Muscle layer of duodenum (tissue), 2 donors: ENCODE results near the gene TAF6.

Experiments
- H3K27ac ChIP-seq: one replicate; pipeline ENCODE4 v1.7.0; 2013; ENCODE audit warnings: mild to moderate bottlenecking, low read length
- H3K27me3 ChIP-seq: one replicate; pipeline ENCODE4 v1.7.0; 2013; ENCODE audit warnings: low read depth, mild to moderate bottlenecking, control low read depth, low read length
- H3K36me3 ChIP-seq, 2 donors: one replicate each; pipeline ENCODE4 v1.7.0; 2013; ENCODE audit warnings: low read length in 2 of 2, control low read depth in 1 of 2, mild to moderate bottlenecking in 1 of 2; ENCODE audit not compliant: insufficient read depth in 2 of 2, control insufficient read depth in 1 of 2
- H3K4me1 ChIP-seq, 2 donors: one replicate each; pipeline ENCODE4 v1.7.0; 2013; ENCODE audit warnings: low read length in 2 of 2, mild to moderate bottlenecking in 2 of 2, control low read depth in 1 of 2, moderate library complexity in 1 of 2; ENCODE audit not compliant: insufficient read depth in 2 of 2, control insufficient read depth in 1 of 2
- H3K4me3 ChIP-seq, 2 donors: one replicate each; pipeline ENCODE4 v1.7.0; 2013; ENCODE audit warnings: low read length in 2 of 2, low read depth in 1 of 2, mild to moderate bottlenecking in 1 of 2
- H3K9me3 ChIP-seq, 2 donors: one replicate each; pipeline ENCODE4 v1.7.0; 2013; ENCODE audit warnings: low read length in 2 of 2, control low read depth in 1 of 2, mild to moderate bottlenecking in 1 of 2; ENCODE audit not compliant: control insufficient read depth in 1 of 2
- donor health status: healthy.

The TAF6 gene

GRCh38 chr7:100119072-100119969 lies at the start of gene TAF6, which contains the start of gene CNPY4:
TAF6 (minus strand) TSS chr7:100119358; CDS start chr7:100114209, 5,149 bp downstream.
CNPY4 (plus strand) TSS chr7:100119634; CDS start chr7:100119745, 111 bp downstream.
- peaks cover 6 to 18% of the 10 kb centered on the region in 2 donors for H3K4me1 ChIP-seq
- H3K9me3 ChIP-seq: no peaks in the 10 kb centered on the region
- H3K27me3 ChIP-seq: no peaks in the 10 kb centered on the region
- no peaks in the 10 kb centered on the region for H3K36me3 ChIP-seq
- H3K4me3 ChIP-seq: peak within 1 kb of the TSS; percentile 93 to 98
- H3K27ac ChIP-seq: peak within 1 kb of the TSS; percentile 95

- H3K27me3 ChIP-seq: peaks cover 4% of the 10 kb centered on the region
- no peaks in the 10 kb centered on the region for H3K36me3 ChIP-seq
- peaks cover 0 to 32% of the 10 kb centered on the region in 2 donors for H3K4me1 ChIP-seq
- peak overlapping the region; percentile 64 to 78 for H3K4me3 ChIP-seq
- no peaks in the 10 kb centered on the region for H3K9me3 ChIP-seq
- peak overlapping the region; percentile 47 for H3K27ac ChIP-seq
These were observed 48.8 kb upstream of the TAF6 start for GRCh38 chr7:100167912-100168323.

- Histone ChIP-seq H3K36me3 (no peaks in the 10 kb centered on the region), H3K27ac (no peak overlapping the region), H3K4me1 (peaks cover 0 to 32% of the 10 kb centered on the region in 2 donors), H3K27me3 (peaks cover 4% of the 10 kb centered on the region), H3K9me3 (no peaks in the 10 kb centered on the region), H3K4me3 (peak overlapping the region; percentile 64 to 78)
These were observed 48.1 kb upstream of the TAF6 start for GRCh38 chr7:100166970-100167911.

GRCh38 chr7:100166317-100166940 lies 47.3 kb upstream of the TAF6 start:
- Histone ChIP-seq H3K4me3 (no peak overlapping the region), H3K27me3 (no peaks in the 10 kb centered on the region), H3K4me1 (peaks cover 0 to 29% of the 10 kb centered on the region in 2 donors), H3K36me3 (no peaks in the 10 kb centered on the region), H3K9me3 (no peaks in the 10 kb centered on the region), H3K27ac (no peak overlapping the region)

GRCh38 chr7:100163871-100164270 lies 44.7 kb upstream of the TAF6 start:
- Histone ChIP-seq H3K36me3 (no peaks in the 10 kb centered on the region), H3K9me3 (no peaks in the 10 kb centered on the region), H3K4me1 (peaks cover 0 to 23% of the 10 kb centered on the region in 2 donors), H3K27me3 (no peaks in the 10 kb centered on the region), H3K4me3 (no peak overlapping the region), H3K27ac (no peak overlapping the region)

GRCh38 chr7:100163006-100163531 lies 43.9 kb upstream of the TAF6 start:
- no peaks in the 10 kb centered on the region for H3K27me3 ChIP-seq
- no peak overlapping the region for H3K4me3 ChIP-seq
- H3K27ac ChIP-seq: no peak overlapping the region
- H3K4me1 ChIP-seq: peaks cover 0 to 17% of the 10 kb centered on the region in 2 donors
- H3K9me3 ChIP-seq: no peaks in the 10 kb centered on the region
- H3K36me3 ChIP-seq: no peaks in the 10 kb centered on the region

GRCh38 chr7:100160067-100160466 lies 40.9 kb upstream of the TAF6 start:
- Histone ChIP-seq H3K4me1 (peaks cover 10 to 18% of the 10 kb centered on the region in 2 donors), H3K9me3 (no peaks in the 10 kb centered on the region), H3K4me3 (no peak overlapping the region), H3K36me3 (peaks cover 11 to 18% of the 10 kb centered on the region in 2 donors), H3K27me3 (no peaks in the 10 kb centered on the region), H3K27ac (no peak overlapping the region)

GRCh38 chr7:100159099-100159623 lies 40.0 kb upstream of the TAF6 start:
- no peaks in the 10 kb centered on the region for H3K9me3 ChIP-seq
- no peaks in the 10 kb centered on the region for H3K27me3 ChIP-seq
- peak overlapping the region; percentile 26 to 92 for H3K4me3 ChIP-seq
- H3K4me1 ChIP-seq: peaks cover 10 to 25% of the 10 kb centered on the region in 2 donors
- H3K36me3 ChIP-seq: peaks cover 12 to 27% of the 10 kb centered on the region in 2 donors
- H3K27ac ChIP-seq: peak overlapping the region; percentile 63

GRCh38 chr7:100158229-100159098 lies 39.3 kb upstream of the TAF6 start, which contains the start of gene TRAPPC14:
TRAPPC14 (minus strand) TSS chr7:100158723; CDS start chr7:100158499, 224 bp downstream.
- peaks cover 16 to 27% of the 10 kb centered on the region in 2 donors for H3K4me1 ChIP-seq
- peak within 1 kb of the TSS; percentile 26 to 92 for H3K4me3 ChIP-seq
- peaks cover 19 to 34% of the 10 kb centered on the region in 2 donors for H3K36me3 ChIP-seq

More at GRCh38 chr7:100158229-100159098, 39.3 kb upstream of the TAF6 start, which contains the start of gene TRAPPC14:
- Histone ChIP-seq H3K27ac (peak within 1 kb of the TSS; percentile 63), H3K9me3 (no peaks in the 10 kb centered on the region), H3K27me3 (no peaks in the 10 kb centered on the region)
